BJ (cell line): ENCODE results near the gene CD300LG. TPM values are rescaled to one million over a fixed set of nuclear protein-coding genes. Genes with fewer than 3 reads are reported as not detected.

ENCODE experiments used
- CTCF ChIA-PET: fragments of 350-600 bp; formaldehyde crosslinking; extraction: SDS; loops from one replicate; lab custom pipeline; 2021; ENCODE audit warnings: antibody characterized with exemption, inconsistent platforms; lab: Yijun Ruan, JAX
- POLR2A ChIA-PET: fragments of 300-600 bp; sonication (Branson Sonifier 250); formaldehyde crosslinking; extraction: SDS; loops from one replicate; lab custom pipeline; 2021; ENCODE audit warnings: antibody characterized with exemption; lab: Charles Lee
- DNase-seq: peaks from one replicate; pipeline ENCODE4 v3.0.0-alpha.2; 2011; ENCODE audit warnings: low read depth
- H3K27me3 ChIP-seq: 2 replicates; pipeline ENCODE4 v1.6.0; 2011; ENCODE audit warnings: low read length; ENCODE audit not compliant: control insufficient read depth, insufficient read depth
- H3K36me3 ChIP-seq: 2 replicates; pipeline ENCODE4 v1.5.1; 2011; ENCODE audit warnings: low read length; ENCODE audit not compliant: control insufficient read depth, insufficient read depth
- H3K4me3 ChIP-seq: 2 replicates; pipeline ENCODE4 v1.5.1; 2011; ENCODE audit warnings: low read depth, mild to moderate bottlenecking, control low read depth, low read length
- CTCF ChIP-seq: IDR thresholded peaks from 2 replicates; pipeline ENCODE4 v1.5.1; 2011; ENCODE audit warnings: low read depth, mild to moderate bottlenecking, control low read depth, inconsistent platforms, low read length, moderate library complexity; ENCODE audit not compliant: insufficient read depth
- polyA plus RNA-seq: library from polyadenylated mRNA; depleted of rRNA; stranded (reverse); fragments of >200 nt; gene quantifications from 2 replicates; pipeline ENCODE4 v1.2.3, GENCODE V29; 2011

The CD300LG gene
- polyA plus RNA-seq, 1 experiment: not detected

GRCh38 chr17:43842975-43843325, 4.0 kb upstream of the CD300LG start:
- no peak for TF ChIP-seq CTCF
- no peak for DNase-seq
- POLR2A ChIA-PET: no interaction called here
- H3K36me3 ChIP-seq: no peaks in the 10 kb centered on the region
- H3K27me3 ChIP-seq: peaks cover 9% of the 10 kb centered on the region
- CTCF ChIA-PET: interaction anchor here (1.2 kb wide), 1 partner anchor 76 kb away, joined by 5 read pairs; no protein-coding TSS in a partner anchor
- H3K4me3 ChIP-seq: no peak overlapping the region

- no peak for DNase-seq
- ChIA-PET POLR2A (no interaction called here), CTCF (interaction anchor here (0.6 to 3.4 kb wide), 2 partner anchors 80 to 172 kb away, joined by 4 to 14 read pairs; no protein-coding TSS in a partner anchor)
- no peaks in the 10 kb centered on the region for H3K36me3 ChIP-seq
- peaks cover 12% of the 10 kb centered on the region for H3K27me3 ChIP-seq
- no peak for TF ChIP-seq CTCF
- H3K4me3 ChIP-seq: no peak overlapping the region
These were observed 2.7 kb upstream of the CD300LG start for GRCh38 chr17:43844241-43844640.

- ChIA-PET POLR2A (no interaction called here), CTCF (interaction anchor here (0.7 to 3.4 kb wide), 33 partner anchors 8 to 270 kb away, joined by 3 to 63 read pairs (median 4); partner anchors contain the start of genes CFAP97D1 and DUSP3)
- Histone ChIP-seq H3K4me3 (no peak overlapping the region), H3K36me3 (no peaks in the 10 kb centered on the region), H3K27me3 (peaks cover 10% of the 10 kb centered on the region)
- no peak for DNase-seq
- TF ChIP-seq CTCF: no peak
These were observed 1.2 kb upstream of the CD300LG start for GRCh38 chr17:43845766-43846165.

GRCh38 chr17:43846221-43846712, 709 bp upstream of the CD300LG start:
- peak; percentile 100 for TF ChIP-seq CTCF
- ChIA-PET POLR2A (no interaction called here), CTCF (interaction anchor here (0.5 to 3.4 kb wide), 40 partner anchors 8 to 270 kb away, joined by 3 to 63 read pairs (median 4); partner anchors contain the start of genes CFAP97D1 and DUSP3)
- no peaks in the 10 kb centered on the region for H3K36me3 ChIP-seq
- H3K27me3 ChIP-seq: peaks cover 10% of the 10 kb centered on the region
- no peak overlapping the region for H3K4me3 ChIP-seq
- DNase-seq: no peak

- ChIA-PET CTCF (interaction anchor here (0.6 to 1.1 kb wide), 2 partner anchors 31 to 384 kb away, joined by 3 read pairs; no protein-coding TSS in a partner anchor), POLR2A (no interaction called here)
- Histone ChIP-seq H3K4me3 (no peak overlapping the region), H3K36me3 (no peaks in the 10 kb centered on the region), H3K27me3 (peaks cover 15% of the 10 kb centered on the region)
- TF ChIP-seq CTCF: no peak
- no peak for DNase-seq
These were observed 1.6 kb downstream of the CD300LG start for GRCh38 chr17:43848601-43849000.
